NCI-H146 treated with DMSO at 0.1 percent for 48 hours (cell line): Measurements from ENCODE around the gene PCDHB5.
"Not testable (repeated sequence)": the region's sequence is repeated elsewhere in the genome, so short reads cannot be mapped to it uniquely, and the experiment has no call there.

Source experiments
- DNase-seq: peaks from one replicate; lab custom pipeline; 2025; ENCODE audit not compliant: unreplicated experiment; lab: John Stamatoyannopoulos, UW

Gene PCDHB5

GRCh38 chr5:141135030-141135717 lies at the start of gene PCDHB5:
Gene PCDHB5 (plus strand): TSS chr5:141135206. CDS start chr5:141135435, 229 bp downstream.
- DNase-seq, result peak; percentile 32

- DNase-seq, result peak; percentile 75
Measured at GRCh38 chr5:141094481-141095262, 40.3 kb upstream of the PCDHB5 start, which contains the start of gene PCDHB2. Gene PCDHB2 (plus strand): TSS chr5:141094615. CDS start chr5:141094791, 176 bp downstream.

- no peak for DNase-seq
Measured at GRCh38 chr5:141095263-141095641, 39.8 kb upstream of the PCDHB5 start.

DNA sequence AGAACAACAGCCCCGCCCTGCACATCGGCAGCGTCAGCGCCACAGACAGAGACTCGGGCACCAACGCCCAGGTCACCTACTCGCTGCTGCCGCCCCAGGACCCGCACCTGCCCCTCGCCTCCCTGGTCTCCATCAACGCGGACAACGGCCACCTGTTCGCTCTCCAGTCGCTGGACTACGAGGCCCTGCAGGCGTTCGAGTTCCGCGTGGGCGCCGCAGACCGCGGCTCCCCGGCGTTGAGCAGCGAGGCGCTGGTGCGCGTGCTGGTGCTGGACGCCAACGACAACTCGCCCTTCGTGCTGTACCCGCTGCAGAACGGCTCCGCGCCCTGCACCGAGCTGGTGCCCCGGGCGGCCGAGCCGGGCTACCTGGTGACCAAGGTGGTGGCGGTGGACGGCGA lies 38.8 kb upstream of the PCDHB5 start:
- not testable (repeated sequence) for DNase-seq

DNA sequence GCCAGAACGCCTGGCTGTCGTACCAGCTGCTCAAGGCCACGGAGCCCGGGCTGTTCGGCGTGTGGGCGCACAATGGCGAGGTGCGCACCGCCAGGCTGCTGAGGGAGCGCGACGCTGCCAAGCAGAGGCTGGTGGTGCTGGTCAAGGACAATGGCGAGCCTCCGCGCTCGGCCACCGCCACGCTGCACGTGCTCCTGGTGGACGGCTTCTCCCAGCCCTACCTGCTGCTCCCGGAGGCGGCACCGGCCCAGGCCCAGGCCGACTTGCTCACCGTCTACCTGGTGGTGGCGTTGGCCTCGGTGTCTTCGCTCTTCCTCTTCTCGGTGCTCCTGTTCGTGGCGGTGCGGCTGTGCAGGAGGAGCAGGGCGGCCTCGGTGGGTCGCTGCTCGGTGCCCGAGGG lies 38.4 kb upstream of the PCDHB5 start:
- not testable (repeated sequence) for DNase-seq

DNA sequence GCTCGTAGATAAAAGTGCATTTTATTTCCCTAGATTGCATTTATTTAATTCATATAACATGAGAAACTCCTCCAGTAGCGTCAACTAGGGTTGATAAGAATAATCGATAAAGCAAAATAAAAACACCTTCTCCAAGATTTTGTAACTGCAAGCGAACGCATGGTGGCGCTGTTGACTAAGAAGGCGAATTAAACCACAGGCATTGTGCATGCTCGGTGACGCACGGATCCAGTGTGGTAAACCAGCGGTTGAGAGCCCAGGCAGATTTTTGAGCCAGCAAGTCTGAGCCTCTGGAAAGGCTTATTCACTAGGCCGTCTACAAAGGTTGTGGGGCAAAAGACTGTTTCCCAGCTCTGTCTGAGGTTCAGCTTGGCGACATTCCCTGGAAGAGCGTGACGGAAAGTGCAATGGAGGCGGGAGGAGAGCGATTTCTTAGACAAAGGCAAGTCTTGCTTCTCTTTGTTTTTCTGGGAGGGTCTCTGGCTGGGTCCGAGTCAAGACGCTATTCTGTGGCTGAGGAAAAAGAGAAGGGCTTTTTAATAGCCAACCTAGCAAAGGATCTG lies 34.7 kb upstream of the PCDHB5 start, which contains the start of gene PCDHB3:
TSS of gene PCDHB3 (plus strand) at position 231 of the 563 bp plus-strand sequence. CDS start at position 408, 177 bp downstream.
- no peak for DNase-seq

GRCh38 chr5:141101059-141101458 lies 33.9 kb upstream of the PCDHB5 start:
- no peak for DNase-seq

- not testable (repeated sequence) for DNase-seq
Measured at GRCh38 chr5:141102070-141102469, 32.9 kb upstream of the PCDHB5 start.

- not testable (repeated sequence) for DNase-seq
Measured at GRCh38 chr5:141102471-141102870, 32.5 kb upstream of the PCDHB5 start.

- DNase-seq, result no peak
Measured at GRCh38 chr5:141105350-141105749, 29.7 kb upstream of the PCDHB5 start.

DNA sequence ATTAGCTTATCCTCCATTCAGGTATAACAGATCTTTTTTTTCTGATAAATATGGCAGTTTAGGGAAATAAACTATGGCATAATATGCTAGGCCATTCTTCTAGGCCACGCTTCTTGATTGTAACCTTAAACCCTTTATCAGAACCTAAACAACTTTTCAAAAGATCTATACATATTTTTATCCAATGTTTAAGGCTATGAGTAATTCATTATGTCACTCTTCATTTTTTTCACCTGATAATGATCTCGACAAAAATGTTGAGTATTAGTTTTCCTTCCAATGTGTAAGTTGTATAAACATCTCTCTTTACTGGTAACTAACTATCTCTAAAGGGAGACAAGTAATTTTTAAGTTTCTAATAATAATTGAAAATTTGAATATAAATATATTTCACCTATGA lies 15.8 kb upstream of the PCDHB5 start:
- DNase-seq, result no peak

GRCh38 chr5:141121563-141121962 lies 13.4 kb upstream of the PCDHB5 start, which contains the start of gene PCDHB4:
Gene PCDHB4 (plus strand): TSS chr5:141121818. CDS start chr5:141121999, 181 bp downstream.
- DNase-seq, result no peak

- no peak for DNase-seq
Measured at GRCh38 chr5:141121985-141122384, 13.0 kb upstream of the PCDHB5 start.

DNA sequence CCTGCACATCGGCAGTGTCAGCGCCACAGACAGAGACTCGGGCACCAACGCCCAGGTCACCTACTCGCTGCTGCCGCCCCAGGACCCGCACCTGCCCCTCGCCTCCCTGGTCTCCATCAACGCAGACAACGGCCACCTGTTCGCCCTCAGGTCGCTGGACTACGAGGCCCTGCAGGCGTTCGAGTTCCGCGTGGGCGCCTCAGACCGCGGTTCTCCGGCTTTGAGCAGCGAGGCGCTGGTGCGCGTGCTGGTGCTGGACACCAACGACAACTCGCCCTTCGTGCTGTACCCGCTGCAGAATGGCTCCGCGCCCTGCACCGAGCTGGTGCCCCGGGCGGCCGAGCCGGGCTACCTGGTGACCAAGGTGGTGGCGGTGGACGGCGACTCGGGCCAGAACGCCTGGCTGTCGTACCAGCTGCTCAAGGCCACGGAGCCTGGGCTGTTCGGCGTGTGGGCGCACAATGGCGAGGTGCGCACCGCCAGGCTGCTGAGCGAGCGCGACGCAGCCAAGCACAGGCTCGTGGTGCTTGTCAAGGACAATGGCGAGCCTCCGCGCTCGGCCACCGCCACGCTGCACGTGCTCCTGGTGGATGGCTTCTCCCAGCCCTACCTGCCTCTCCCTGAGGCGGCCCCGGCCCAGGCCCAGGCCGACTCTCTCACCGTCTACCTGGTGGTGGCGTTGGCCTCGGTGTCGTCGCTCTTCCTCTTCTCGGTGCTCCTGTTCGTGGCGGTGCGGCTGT lies 11.4 kb upstream of the PCDHB5 start:
- not testable (repeated sequence) for DNase-seq

DNA sequence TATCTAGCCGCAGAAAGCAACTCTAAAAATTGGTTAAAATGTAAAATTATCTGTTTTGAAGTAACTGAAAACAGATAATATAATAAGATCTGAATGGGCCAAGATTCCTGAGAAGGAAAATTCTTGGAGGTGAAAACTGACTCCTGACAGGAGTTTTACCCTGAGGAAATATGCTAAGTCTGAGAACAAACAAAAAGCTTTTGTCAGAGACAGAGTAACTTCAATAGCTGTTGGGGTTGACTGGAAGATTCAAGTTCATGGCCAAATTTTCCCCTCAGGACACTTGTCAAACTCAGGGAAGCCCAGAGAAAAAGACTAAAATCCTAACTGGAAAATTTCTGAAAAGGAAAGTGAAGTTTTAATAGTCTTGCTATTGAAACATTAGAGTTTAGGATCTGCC lies 7.7 kb upstream of the PCDHB5 start:
- DNase-seq, result no peak

DNA sequence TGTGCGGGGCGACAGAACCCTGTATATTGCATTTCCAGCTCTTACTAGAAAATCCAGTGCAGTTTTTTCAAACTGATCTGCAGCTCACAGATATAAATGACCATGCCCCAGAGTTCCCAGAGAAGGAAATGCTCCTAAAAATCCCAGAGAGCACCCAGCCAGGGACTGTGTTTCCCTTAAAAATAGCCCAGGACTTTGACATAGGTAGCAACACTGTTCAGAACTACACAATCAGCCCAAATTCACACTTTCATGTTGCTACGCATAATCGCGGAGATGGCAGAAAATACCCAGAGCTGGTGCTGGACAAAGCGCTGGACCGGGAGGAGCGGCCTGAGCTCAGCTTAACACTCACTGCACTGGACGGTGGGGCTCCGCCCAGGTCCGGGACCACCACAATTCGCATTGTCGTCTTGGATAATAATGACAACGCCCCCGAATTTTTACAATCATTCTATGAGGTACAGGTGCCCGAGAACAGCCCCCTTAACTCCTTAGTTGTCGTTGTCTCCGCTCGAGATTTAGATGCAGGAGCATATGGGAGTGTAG lies 786 bp downstream of the PCDHB5 start:
- no peak for DNase-seq

DNA sequence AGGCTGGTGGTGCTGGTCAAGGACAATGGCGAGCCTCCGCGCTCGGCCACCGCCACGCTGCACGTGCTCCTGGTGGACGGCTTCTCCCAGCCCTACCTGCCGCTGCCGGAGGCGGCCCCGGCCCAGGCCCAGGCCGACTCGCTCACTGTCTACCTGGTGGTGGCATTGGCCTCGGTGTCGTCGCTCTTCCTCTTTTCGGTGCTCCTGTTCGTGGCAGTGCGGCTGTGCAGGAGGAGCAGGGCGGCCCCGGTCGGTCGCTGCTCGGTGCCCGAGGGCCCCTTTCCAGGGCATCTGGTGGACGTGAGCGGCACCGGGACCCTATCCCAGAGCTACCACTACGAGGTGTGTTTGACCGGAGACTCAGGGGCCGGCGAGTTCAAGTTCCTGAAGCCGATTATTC lies 2.3 kb downstream of the PCDHB5 start:
- not testable (repeated sequence) for DNase-seq

DNA sequence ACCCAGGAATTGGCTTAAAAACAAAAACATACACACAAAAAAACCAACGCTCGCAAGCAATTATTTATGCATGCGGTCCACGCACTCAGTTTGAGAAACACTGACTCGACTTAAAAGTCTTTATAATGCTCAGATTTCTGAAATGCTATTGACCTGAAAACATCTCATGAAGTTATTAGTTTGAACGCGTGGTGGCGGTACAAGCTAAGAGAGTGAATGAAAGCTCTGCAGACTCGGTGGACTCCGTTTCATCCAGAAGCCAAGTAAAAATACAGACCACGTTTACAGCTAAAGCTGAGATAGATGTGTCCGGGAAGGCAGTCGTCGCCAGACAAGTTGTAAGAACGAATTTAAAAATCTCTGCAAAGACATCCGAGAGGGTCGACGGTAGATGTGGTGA lies 14.8 kb downstream of the PCDHB5 start, which contains the start of gene PCDHB6:
TSS of gene PCDHB6 (plus strand) at position 246 of the 400 bp plus-strand sequence. CDS start 201 bp downstream, outside the sequence.
- no peak for DNase-seq

GRCh38 chr5:141150224-141150992 lies 15.4 kb downstream of the PCDHB5 start:
- DNase-seq, result no peak

GRCh38 chr5:141150993-141151325 lies 16.0 kb downstream of the PCDHB5 start:
- no peak for DNase-seq
